Suprapubic skin (tissue), 4 donors: Measurements from ENCODE around the gene SLC35F1. TPM values are rescaled to one million over a fixed set of nuclear protein-coding genes. Genes with fewer than 3 reads are reported as not detected.

ENCODE experiments used
- DNase-seq, 2 donors: peaks; one replicate each; pipeline ENCODE4 v3.0.0-alpha.2; 2019; ENCODE audit warnings: low spot score in 2 of 2
- H3K27ac ChIP-seq: fragments of 200-600 bp; sonication (generic); one replicate; pipeline ENCODE4 v1.5.1; 2019
- H3K27me3 ChIP-seq: fragments of 200-600 bp; sonication (generic); one replicate; pipeline ENCODE4 v1.5.1; 2019
- H3K36me3 ChIP-seq: fragments of 200-600 bp; sonication (generic); one replicate; pipeline ENCODE4 v1.5.1; 2019
- H3K4me1 ChIP-seq: fragments of 200-600 bp; sonication (generic); one replicate; pipeline ENCODE4 v1.5.1; 2019
- H3K4me3 ChIP-seq: fragments of 200-600 bp; sonication (generic); one replicate; pipeline ENCODE4 v1.5.1; 2019; ENCODE audit warnings: mild to moderate bottlenecking
- H3K9me3 ChIP-seq: fragments of 200-600 bp; sonication (generic); one replicate; pipeline ENCODE4 v1.5.1; 2019
- CTCF ChIP-seq, 2 donors: fragments of 200-600 bp in 1 of 2; fragments of 450-650 bp in 1 of 2; sonication (generic) in 1 of 2; IDR thresholded peaks; one replicate each; pipeline ENCODE4 v1.5.1; 2016 to 2019; ENCODE audit warnings: antibody characterized with exemption in 2 of 2, mild to moderate bottlenecking in 1 of 2, moderate library complexity in 1 of 2
- EP300 ChIP-seq: sonication (generic); formaldehyde crosslinking; IDR thresholded peaks from one replicate; pipeline ENCODE4 v1.6.1; 2017; ENCODE audit warnings: antibody characterized with exemption
- POLR2A ChIP-seq, 2 donors: fragments of 450-650 bp; IDR thresholded peaks; one replicate each; pipeline ENCODE4 v1.6.1; 2017; ENCODE audit warnings: antibody characterized with exemption in 2 of 2, mild to moderate bottlenecking in 2 of 2, moderate library complexity in 2 of 2
- POLR2AphosphoS5 ChIP-seq, 3 donors: sonication (generic); formaldehyde crosslinking; IDR thresholded peaks; one replicate each; pipeline ENCODE4 v1.6.1; 2017; ENCODE audit warnings: antibody characterized with exemption in 3 of 3
- WGBS: methylation state at CpG from one replicate; pipeline ENCODE4 v1.1.5; 2018; 5-methylcytosine and 5-hydroxymethylcytosine counted together
- total RNA-seq, 4 donors: library from RNA; depleted of rRNA; stranded (reverse); fragments of >200 nt; gene quantifications; one replicate each; pipeline ENCODE4 v1.1.0, GENCODE V29; 2016

SLC35F1 gene
- total RNA-seq, 4 donors from 2014 or later = 0.34 to 1.1 (median 0.95) TPM

GRCh38 chr6:118054082-118054481 lies 147.0 kb downstream of the SLC35F1 start:
- DNase-seq = no peak
- TF ChIP-seq POLR2AphosphoS5 (IDR thresholded peaks at IDR 0.05) = no peak
- no peak for TF ChIP-seq POLR2A (IDR thresholded peaks at IDR 0.05)
- no peak for TF ChIP-seq EP300
- TF ChIP-seq CTCF (IDR thresholded peaks at IDR 0.05) = no peak
- Histone ChIP-seq H3K4me3 (no peak overlapping the region), H3K27ac (no peak overlapping the region), H3K4me1 (no peaks in the 10 kb centered on the region), H3K27me3 (no peaks in the 10 kb centered on the region), H3K36me3 (no peaks in the 10 kb centered on the region), H3K9me3 (no peaks in the 10 kb centered on the region)
- WGBS = 68% methylated on average over 1 of the region's 1 CpG

- Histone ChIP-seq H3K27ac (no peak overlapping the region), H3K36me3 (no peaks in the 10 kb centered on the region), H3K4me3 (no peak overlapping the region), H3K4me1 (no peaks in the 10 kb centered on the region), H3K27me3 (no peaks in the 10 kb centered on the region), H3K9me3 (no peaks in the 10 kb centered on the region)
- TF ChIP-seq POLR2AphosphoS5 (IDR thresholded peaks at IDR 0.05) (no peak), EP300 (no peak), POLR2A (IDR thresholded peaks at IDR 0.05) (no peak)
- no peak for DNase-seq
- WGBS = 90% methylated on average over 8 of the region's 8 CpGs
These were observed 154.6 kb downstream of the SLC35F1 start for GRCh38 chr6:118061666-118062065.

GRCh38 chr6:118080547-118080946 lies 173.5 kb downstream of the SLC35F1 start:
- WGBS = 35% methylated on average over 2 of the region's 2 CpGs
- TF ChIP-seq CTCF (IDR thresholded peaks at IDR 0.05) (no peak), POLR2AphosphoS5 (IDR thresholded peaks at IDR 0.05) (no peak), POLR2A (IDR thresholded peaks at IDR 0.05) (no peak), EP300 (no peak)
- Histone ChIP-seq H3K27ac (no peak overlapping the region), H3K4me1 (no peaks in the 10 kb centered on the region), H3K36me3 (no peaks in the 10 kb centered on the region), H3K27me3 (no peaks in the 10 kb centered on the region), H3K4me3 (no peak overlapping the region), H3K9me3 (no peaks in the 10 kb centered on the region)
- no peak for DNase-seq

- Histone ChIP-seq H3K4me1 (no peaks in the 10 kb centered on the region), H3K36me3 (no peaks in the 10 kb centered on the region), H3K9me3 (no peaks in the 10 kb centered on the region), H3K27me3 (no peaks in the 10 kb centered on the region), H3K27ac (no peak overlapping the region), H3K4me3 (no peak overlapping the region)
- DNase-seq = no peak
- WGBS = 70% methylated on average over 2 of the region's 2 CpGs
- TF ChIP-seq POLR2A (IDR thresholded peaks at IDR 0.05) (no peak), EP300 (no peak), POLR2AphosphoS5 (IDR thresholded peaks at IDR 0.05) (no peak), CTCF (IDR thresholded peaks at IDR 0.05) (no peak)
These were observed 176.6 kb downstream of the SLC35F1 start for GRCh38 chr6:118083711-118084110.

GRCh38 chr6:118085665-118086064 lies 178.6 kb downstream of the SLC35F1 start:
- no peaks in the 10 kb centered on the region for H3K4me1 ChIP-seq
- no peak for TF ChIP-seq POLR2AphosphoS5 (IDR thresholded peaks at IDR 0.05)
- H3K36me3 ChIP-seq = no peaks in the 10 kb centered on the region
- H3K9me3 ChIP-seq = no peaks in the 10 kb centered on the region
- WGBS = 77% methylated on average over 2 of the region's 2 CpGs
- H3K27ac ChIP-seq = no peak overlapping the region
- no peak overlapping the region for H3K4me3 ChIP-seq
- DNase-seq = no peak
- no peaks in the 10 kb centered on the region for H3K27me3 ChIP-seq

GRCh38 chr6:118086159-118086558 lies 179.1 kb downstream of the SLC35F1 start:
- Histone ChIP-seq H3K4me1 (no peaks in the 10 kb centered on the region), H3K36me3 (no peaks in the 10 kb centered on the region), H3K27ac (no peak overlapping the region), H3K27me3 (no peaks in the 10 kb centered on the region), H3K4me3 (no peak overlapping the region), H3K9me3 (no peaks in the 10 kb centered on the region)
- TF ChIP-seq POLR2AphosphoS5 (IDR thresholded peaks at IDR 0.05) = no peak
- no peak for TF ChIP-seq POLR2A (IDR thresholded peaks at IDR 0.05)
- no peak for TF ChIP-seq CTCF (IDR thresholded peaks at IDR 0.05)
- TF ChIP-seq EP300 = no peak
- DNase-seq = no peak
- WGBS = 67% methylated on average over 2 of the region's 2 CpGs
